Breast epithelium (tissue), 4 donors: ENCODE data around the gene SCN7A. TPM values are rescaled to one million over a fixed set of nuclear protein-coding genes. Genes with fewer than 3 reads are reported as not detected.

Experiments used
- DNase-seq, 2 donors: peaks; one replicate each; pipeline ENCODE4 v3.0.0-alpha.2; 2019; ENCODE audit warnings: low spot score in 2 of 2
- H3K27ac ChIP-seq, 2 donors: fragments of 200-600 bp; sonication (generic) in 1 of 2; one replicate each; pipeline ENCODE4 v1.5.1; 2016 to 2019; ENCODE audit warnings: mild to moderate bottlenecking in 1 of 2
- H3K27me3 ChIP-seq, 2 donors: fragments of 200-600 bp; sonication (generic) in 1 of 2; one replicate each; pipeline versions ENCODE4 v1.5.1 to v1.6.0; 2017 to 2019; ENCODE audit warnings: control low read depth in 1 of 2, mild to moderate bottlenecking in 1 of 2
- H3K36me3 ChIP-seq: fragments of 200-600 bp; one replicate; pipeline ENCODE4 v1.5.1; 2019
- H3K4me1 ChIP-seq, 2 donors: fragments of 200-600 bp; sonication (generic); one replicate each; pipeline ENCODE4 v1.5.1; 2016 to 2019; ENCODE audit warnings: control low read depth in 1 of 2
- H3K4me3 ChIP-seq, 3 donors: fragments of 200-600 bp; sonication (generic); 1 replicate in 2 of 3; 2 replicates in 1 of 3; pipeline ENCODE4 v1.5.1; 2016 to 2019; ENCODE audit warnings: mild to moderate bottlenecking in 3 of 3, moderate library complexity in 2 of 3
- H3K9me3 ChIP-seq, 2 donors: fragments of 200-600 bp; sonication (generic) in 1 of 2; one replicate each; pipeline ENCODE4 v1.5.1; 2016 to 2019; ENCODE audit warnings: control low read depth in 1 of 2
- POLR2A ChIP-seq: fragments of 450-650 bp; IDR thresholded peaks from one replicate; pipeline ENCODE4 v1.6.1; 2016; ENCODE audit warnings: antibody characterized with exemption, mild to moderate bottlenecking, moderate library complexity
- POLR2AphosphoS5 ChIP-seq, 3 donors: sonication (generic); formaldehyde crosslinking; IDR thresholded peaks; one replicate each; pipeline ENCODE4 v1.6.1; 2017; ENCODE audit warnings: antibody characterized with exemption in 3 of 3
- intact Hi-C: fragments of 100-400 bp; cut with DNase I; formaldehyde crosslinking; loops from one replicate; pipeline ENCODE4 v1.15.1; 2023; ENCODE audit warnings: low total_unique reads
- total RNA-seq, 3 donors: library from RNA; depleted of rRNA; stranded (reverse); fragments of >200 nt; gene quantifications; one replicate each; pipeline ENCODE4 v1.1.0, GENCODE V29; 2016
- TF ChIP-seq, protein P1 (sequence below), 3 donors: fragments of 450-650 bp; IDR thresholded peaks; one replicate each; pipeline ENCODE4 v1.5.1; 2016 to 2017; ENCODE audit warnings: antibody characterized with exemption in 3 of 3, mild to moderate bottlenecking in 3 of 3, moderate library complexity in 3 of 3

The SCN7A gene
- total RNA-seq, 3 donors from 2014 or later: 11.5 to 13.3 (median 12.1) TPM

DNA sequence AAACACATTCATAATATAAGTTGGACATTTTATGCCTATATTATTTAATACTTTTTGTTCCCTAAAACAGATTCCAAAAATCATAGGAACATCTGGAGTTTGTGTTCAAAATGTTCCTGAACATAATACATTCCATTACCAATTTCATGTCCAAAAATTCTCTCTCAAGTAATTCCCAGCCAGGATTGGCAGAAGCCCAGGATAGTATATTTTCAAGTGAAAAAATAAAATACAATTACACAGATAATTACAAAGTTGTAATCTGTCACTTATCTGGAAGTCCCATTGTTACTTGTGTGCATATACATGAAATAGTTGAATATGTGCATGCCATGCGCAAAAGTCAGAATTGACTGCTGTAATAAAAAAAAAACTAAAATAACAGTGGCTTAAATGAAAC is 5.2 kb upstream of the SCN7A start:
- TF ChIP-seq POLR2AphosphoS5 (IDR thresholded peaks at IDR 0.05): no peak
- TF ChIP-seq, protein P1, sequence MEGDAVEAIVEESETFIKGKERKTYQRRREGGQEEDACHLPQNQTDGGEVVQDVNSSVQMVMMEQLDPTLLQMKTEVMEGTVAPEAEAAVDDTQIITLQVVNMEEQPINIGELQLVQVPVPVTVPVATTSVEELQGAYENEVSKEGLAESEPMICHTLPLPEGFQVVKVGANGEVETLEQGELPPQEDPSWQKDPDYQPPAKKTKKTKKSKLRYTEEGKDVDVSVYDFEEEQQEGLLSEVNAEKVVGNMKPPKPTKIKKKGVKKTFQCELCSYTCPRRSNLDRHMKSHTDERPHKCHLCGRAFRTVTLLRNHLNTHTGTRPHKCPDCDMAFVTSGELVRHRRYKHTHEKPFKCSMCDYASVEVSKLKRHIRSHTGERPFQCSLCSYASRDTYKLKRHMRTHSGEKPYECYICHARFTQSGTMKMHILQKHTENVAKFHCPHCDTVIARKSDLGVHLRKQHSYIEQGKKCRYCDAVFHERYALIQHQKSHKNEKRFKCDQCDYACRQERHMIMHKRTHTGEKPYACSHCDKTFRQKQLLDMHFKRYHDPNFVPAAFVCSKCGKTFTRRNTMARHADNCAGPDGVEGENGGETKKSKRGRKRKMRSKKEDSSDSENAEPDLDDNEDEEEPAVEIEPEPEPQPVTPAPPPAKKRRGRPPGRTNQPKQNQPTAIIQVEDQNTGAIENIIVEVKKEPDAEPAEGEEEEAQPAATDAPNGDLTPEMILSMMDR (IDR thresholded peaks at IDR 0.05): no peak
- TF ChIP-seq POLR2A: no peak
- intact Hi-C loops: no loop called here
- no peaks in the 10 kb centered on the region for H3K4me1 ChIP-seq
- H3K4me3 ChIP-seq: no peak overlapping the region
- H3K27me3 ChIP-seq: no peaks in the 10 kb centered on the region
- no peak overlapping the region for H3K27ac ChIP-seq
- no peak for DNase-seq
- H3K9me3 ChIP-seq: no peaks in the 10 kb centered on the region
- no peaks in the 10 kb centered on the region for H3K36me3 ChIP-seq

DNA sequence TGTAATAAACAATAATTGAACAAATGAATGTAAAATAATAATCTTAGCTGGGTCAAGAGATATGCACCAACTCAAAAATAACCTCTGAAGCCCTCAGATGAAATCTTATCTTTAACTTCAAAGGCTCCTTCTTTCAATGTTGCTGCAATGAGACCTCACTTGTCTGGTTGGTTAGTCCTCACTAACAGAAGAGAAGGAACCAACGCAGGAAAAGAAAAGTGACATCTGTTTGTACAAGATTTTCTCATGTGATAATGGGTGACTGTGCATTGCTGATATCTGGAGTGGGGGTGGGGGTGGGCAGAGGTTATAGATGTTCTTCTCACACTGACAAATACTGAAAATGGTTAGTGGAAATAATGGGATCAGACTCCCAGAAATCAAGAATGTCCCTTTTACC is 2.6 kb downstream of the SCN7A start:
- Histone ChIP-seq H3K27ac (no peak overlapping the region), H3K4me3 (no peak overlapping the region)

GRCh38 chr2:166487171-166487570 is 6.9 kb downstream of the SCN7A start:
- TF ChIP-seq, protein P1 (IDR thresholded peaks at IDR 0.05): no peak
- TF ChIP-seq POLR2AphosphoS5 (IDR thresholded peaks at IDR 0.05) (no peak), POLR2A (no peak)

More for the DNA sequence above, 2.6 kb downstream of the SCN7A start:
- H3K27me3 ChIP-seq: peaks cover 0 to 4% of the 10 kb centered on the region in 2 donors
- no peaks in the 10 kb centered on the region for H3K36me3 ChIP-seq
- H3K9me3 ChIP-seq: no peaks in the 10 kb centered on the region
- no peaks in the 10 kb centered on the region for H3K4me1 ChIP-seq
- no peak for DNase-seq
- TF ChIP-seq, protein P1 (IDR thresholded peaks at IDR 0.05): no peak
- TF ChIP-seq POLR2AphosphoS5 (IDR thresholded peaks at IDR 0.05) (no peak), POLR2A (no peak)
- intact Hi-C loops: no loop called here

DNA sequence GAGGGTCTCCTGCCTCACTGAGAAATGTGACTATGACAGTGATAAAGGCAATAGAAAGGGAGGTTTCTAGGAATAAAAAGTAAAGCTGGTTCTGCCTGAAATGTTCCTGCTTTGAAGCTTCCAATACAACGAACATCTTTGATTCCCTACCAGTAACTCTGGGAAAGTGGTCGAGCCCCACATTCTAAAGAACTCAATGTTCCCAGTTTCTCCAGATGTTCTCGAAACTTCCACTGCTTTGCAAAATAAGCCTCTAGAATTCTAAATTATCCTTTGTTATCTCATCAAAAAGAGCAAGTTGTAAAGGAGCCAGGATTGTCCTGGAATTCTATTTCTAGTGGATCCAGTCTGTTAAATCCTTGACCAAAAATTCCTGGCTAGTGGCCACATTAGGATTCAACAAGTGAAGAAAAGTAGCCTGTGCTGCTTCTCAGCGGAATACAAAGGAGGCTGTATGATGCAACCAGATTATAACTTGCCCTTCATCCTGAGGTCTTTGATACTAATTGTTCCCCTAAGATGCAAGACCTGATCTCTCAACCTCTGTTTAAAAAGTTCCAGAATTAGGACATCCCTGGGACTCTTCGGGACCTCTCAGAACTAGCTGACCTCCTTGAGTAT is 8.4 kb downstream of the SCN7A start:
- Histone ChIP-seq H3K4me1 (no peaks in the 10 kb centered on the region), H3K4me3 (no peak overlapping the region), H3K27ac (peak overlapping the region in 1 of 2 donors; percentile 40), H3K9me3 (no peaks in the 10 kb centered on the region), H3K27me3 (no peaks in the 10 kb centered on the region), H3K36me3 (no peaks in the 10 kb centered on the region)
- DNase-seq: no peak
- TF ChIP-seq POLR2AphosphoS5 (IDR thresholded peaks at IDR 0.05) (no peak), POLR2A (no peak)
- intact Hi-C loops: no loop called here

More at GRCh38 chr2:166487171-166487570, 6.9 kb downstream of the SCN7A start:
- H3K4me3 ChIP-seq: no peak overlapping the region
- intact Hi-C loops: no loop called here
- no peaks in the 10 kb centered on the region for H3K4me1 ChIP-seq
- H3K9me3 ChIP-seq: no peaks in the 10 kb centered on the region
- H3K36me3 ChIP-seq: no peaks in the 10 kb centered on the region
- H3K27ac ChIP-seq: no peak overlapping the region
- H3K27me3 ChIP-seq: no peaks in the 10 kb centered on the region
- no peak for DNase-seq

GRCh38 chr2:166472332-166472731 is 21.7 kb downstream of the SCN7A start:
- Histone ChIP-seq H3K4me3 (no peak overlapping the region), H3K9me3 (no peaks in the 10 kb centered on the region), H3K27ac (no peak overlapping the region), H3K36me3 (no peaks in the 10 kb centered on the region), H3K4me1 (no peaks in the 10 kb centered on the region), H3K27me3 (no peaks in the 10 kb centered on the region)
- intact Hi-C loops: no loop called here
- TF ChIP-seq POLR2AphosphoS5 (IDR thresholded peaks at IDR 0.05): no peak
- TF ChIP-seq POLR2A: no peak
- TF ChIP-seq, protein P1 (IDR thresholded peaks at IDR 0.05): no peak
- DNase-seq: no peak
